Activated CD4-positive, alpha-beta T cell treated with anti-CD3 and anti-CD28 coated beads for 36 hours (primary cell): Measurements from ENCODE around the gene SOAT1. TPM values are rescaled to one million over a fixed set of nuclear protein-coding genes. Genes with fewer than 3 reads are reported as not detected.
A peak's percentile ranks its signal among the peaks of the same experiment; 100 is the strongest.

Source experiments
- ATAC-seq: fragments of 200-7000 bp; cut with Tn5 transposase; one replicate; pipeline ENCODE4 v1.10.0; 2021; ENCODE audit warnings: mild to moderate bottlenecking, moderate library complexity
- CTCF ChIA-PET: fragments of 350-600 bp; sonication (Branson Sonifier 250); formaldehyde crosslinking; loops from one replicate; lab custom pipeline; 2021; ENCODE audit warnings: antibody characterized with exemption; lab: Charles Lee
- POLR2A ChIA-PET: fragments of 350-600 bp; sonication (Branson Sonifier 250); formaldehyde crosslinking; loops from one replicate; lab custom pipeline; 2021; ENCODE audit warnings: antibody characterized with exemption, inconsistent platforms; lab: Charles Lee
- DNase-seq: peaks from one replicate; pipeline ENCODE4 v3.0.0-alpha.2; 2020
- H3K27ac Mint-ChIP-seq: one replicate; pipeline ENCODE4 v1.8.0; 2021; ENCODE audit warnings: mixed read lengths
- H3K27me3 Mint-ChIP-seq: one replicate; pipeline ENCODE4 v1.8.0; 2021; ENCODE audit warnings: mixed read lengths
- H3K36me3 Mint-ChIP-seq: one replicate; pipeline ENCODE4 v1.8.0; 2021; ENCODE audit warnings: low read depth, mixed read lengths
- H3K4me1 Mint-ChIP-seq: one replicate; pipeline ENCODE4 v1.8.0; 2021; ENCODE audit warnings: mixed read lengths
- H3K4me3 Mint-ChIP-seq: one replicate; pipeline ENCODE4 v1.8.0; 2021; ENCODE audit warnings: mild to moderate bottlenecking, moderate library complexity, mixed read lengths
- H3K9me3 Mint-ChIP-seq: one replicate; pipeline ENCODE4 v1.8.0; 2021; ENCODE audit warnings: low read depth, mixed read lengths
- intact Hi-C, 2 experiments: fragments of 100-400 bp; cut with DNase I in 1 of 2; cut with micrococcal nuclease in 1 of 2; formaldehyde crosslinking; loops; one replicate each; pipeline versions ENCODE4 v1.14.2 to v1.15.1; 2022 to 2024; cut with DNase I, micrococcal nuclease
- total RNA-seq, 2 experiments: library from RNA; stranded (reverse); gene quantifications; one replicate each; pipeline ENCODE4 v1.2.3, GENCODE V29; 2021

The SOAT1 gene
- total RNA-seq, 2 experiments from 2014 or later, result 49.8 to 52.0 TPM

DNA sequence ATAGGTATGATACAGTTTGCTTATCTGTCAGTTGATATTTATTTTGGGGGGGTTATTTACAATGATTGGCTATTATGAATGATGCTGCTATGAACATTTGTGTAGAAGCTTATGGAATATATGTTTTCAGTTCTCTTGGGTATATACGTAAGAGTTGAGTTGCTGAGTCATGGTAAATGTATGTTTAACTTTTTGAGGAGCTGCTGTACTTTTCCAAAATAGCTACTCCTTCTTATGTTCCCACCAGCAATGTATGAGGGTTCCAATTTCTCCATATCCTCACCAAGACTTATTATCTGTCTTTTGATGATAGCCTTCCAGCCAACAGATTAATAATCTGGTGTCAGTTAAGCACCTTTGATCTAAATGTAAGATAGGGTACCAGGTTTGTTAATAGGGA lies 11.9 kb downstream of the SOAT1 start:
- no peak for ATAC-seq

DNA sequence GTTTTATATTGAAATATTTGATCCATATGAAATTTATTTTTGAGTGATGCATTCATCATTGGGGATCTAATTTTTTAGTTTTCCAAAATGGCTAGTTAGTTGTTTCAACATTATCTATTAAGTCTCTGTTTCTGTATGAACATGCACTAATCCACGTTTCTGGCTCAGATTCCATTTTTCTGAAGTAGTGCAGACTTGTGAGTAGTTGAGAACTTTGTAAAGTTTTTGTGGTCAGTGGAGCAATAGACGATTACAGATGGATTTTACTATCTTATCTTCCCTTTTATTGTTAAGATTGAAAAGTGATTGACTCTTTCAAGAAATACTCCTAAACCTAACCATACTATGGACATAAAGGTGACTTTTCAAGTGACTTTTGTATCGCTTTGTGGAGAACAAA lies 16.7 kb downstream of the SOAT1 start:
- POLR2A ChIA-PET, result interaction anchor here (0.6 to 0.7 kb wide), 2 partner anchors 127 to 226 kb away, joined by 5 to 10 read pairs; no protein-coding TSS in a partner anchor
- CTCF ChIA-PET, result no interaction called here
- peak overlapping the region; percentile 59 for H3K27ac Mint-ChIP-seq

More for the DNA sequence above, 11.9 kb downstream of the SOAT1 start:
- no peak for DNase-seq
- Mint-ChIP-seq H3K27me3 (no peaks in the 10 kb centered on the region), H3K9me3 (no peaks in the 10 kb centered on the region), H3K4me1 (peaks cover 37% of the 10 kb centered on the region), H3K36me3 (peaks cover 51% of the 10 kb centered on the region), H3K27ac (no peak overlapping the region), H3K4me3 (no peak overlapping the region)
- intact Hi-C loops, result no loop called here
- CTCF ChIA-PET, result no interaction called here
- POLR2A ChIA-PET, result interaction anchor here (1.0 kb wide), 1 partner anchor 12 kb away, joined by 3 read pairs; no protein-coding TSS in a partner anchor

DNA sequence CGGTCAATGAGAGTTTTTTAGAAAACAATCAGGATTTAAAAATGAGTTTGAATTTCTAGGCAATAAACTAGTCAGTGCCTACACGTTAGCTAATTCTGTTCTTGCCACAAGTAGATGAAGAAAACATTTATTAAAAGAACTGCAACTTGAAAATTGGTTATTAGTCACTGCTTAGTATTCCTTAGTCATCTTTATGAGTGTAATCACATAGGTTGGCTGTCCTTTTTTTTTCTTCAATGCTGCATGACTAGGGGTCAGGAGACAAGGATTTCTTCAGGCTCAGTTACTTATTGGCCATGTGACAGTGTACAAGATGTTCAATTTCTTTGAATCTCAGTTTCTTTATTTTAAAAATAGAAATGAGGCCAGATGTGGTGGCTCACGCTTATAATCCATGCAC lies 17.1 kb downstream of the SOAT1 start:
- POLR2A ChIA-PET, result no interaction called here
- Mint-ChIP-seq H3K9me3 (no peaks in the 10 kb centered on the region), H3K4me1 (peaks cover 29% of the 10 kb centered on the region), H3K27ac (peak overlapping the region; percentile 59), H3K27me3 (no peaks in the 10 kb centered on the region), H3K4me3 (no peak overlapping the region), H3K36me3 (peaks cover 41% of the 10 kb centered on the region)
- intact Hi-C loops, result no loop called here
- ATAC-seq, result peak; percentile 73
- DNase-seq, result no peak
- CTCF ChIA-PET, result no interaction called here

More for the DNA sequence above, 16.7 kb downstream of the SOAT1 start:
- no peak for ATAC-seq
- intact Hi-C loops, result no loop called here
- H3K36me3 Mint-ChIP-seq, result peaks cover 42% of the 10 kb centered on the region
- H3K4me3 Mint-ChIP-seq, result no peak overlapping the region
- no peaks in the 10 kb centered on the region for H3K27me3 Mint-ChIP-seq
- no peak for DNase-seq
- H3K9me3 Mint-ChIP-seq, result no peaks in the 10 kb centered on the region
- H3K4me1 Mint-ChIP-seq, result peaks cover 31% of the 10 kb centered on the region

DNA sequence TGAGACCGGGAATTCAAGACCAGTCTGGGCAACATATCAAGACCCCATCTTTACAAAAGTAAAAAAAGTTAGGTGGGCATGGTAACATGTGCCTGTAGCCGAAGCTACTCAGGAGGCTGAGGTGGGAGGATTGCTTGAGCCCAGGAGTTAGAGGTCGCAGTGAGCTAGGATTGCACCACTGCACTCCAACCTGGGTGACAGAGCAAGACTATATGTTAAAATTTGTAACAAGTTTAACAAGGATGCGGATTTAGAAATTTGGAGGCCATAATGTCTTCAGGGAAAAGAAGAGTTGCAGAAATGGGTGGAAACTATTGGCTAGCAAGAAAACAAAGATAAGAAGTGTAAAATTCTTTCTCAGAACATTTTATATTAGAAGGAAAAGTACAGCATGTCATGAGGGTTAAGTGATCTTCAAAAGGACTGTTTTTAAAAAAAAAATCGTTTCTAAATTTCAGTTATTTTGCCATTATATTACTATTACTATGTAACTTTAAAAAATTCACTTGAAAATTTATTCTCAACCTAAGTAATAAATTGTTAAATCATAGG lies 17.6 kb downstream of the SOAT1 start:
- ChIA-PET POLR2A (no interaction called here), CTCF (no interaction called here)
- intact Hi-C loops, result no loop called here
- no peak for DNase-seq
- H3K27ac Mint-ChIP-seq, result no peak overlapping the region
- H3K4me1 Mint-ChIP-seq, result peaks cover 27% of the 10 kb centered on the region
- ATAC-seq, result no peak
- no peaks in the 10 kb centered on the region for H3K27me3 Mint-ChIP-seq
- no peak overlapping the region for H3K4me3 Mint-ChIP-seq
- no peaks in the 10 kb centered on the region for H3K9me3 Mint-ChIP-seq
- peaks cover 40% of the 10 kb centered on the region for H3K36me3 Mint-ChIP-seq

DNA sequence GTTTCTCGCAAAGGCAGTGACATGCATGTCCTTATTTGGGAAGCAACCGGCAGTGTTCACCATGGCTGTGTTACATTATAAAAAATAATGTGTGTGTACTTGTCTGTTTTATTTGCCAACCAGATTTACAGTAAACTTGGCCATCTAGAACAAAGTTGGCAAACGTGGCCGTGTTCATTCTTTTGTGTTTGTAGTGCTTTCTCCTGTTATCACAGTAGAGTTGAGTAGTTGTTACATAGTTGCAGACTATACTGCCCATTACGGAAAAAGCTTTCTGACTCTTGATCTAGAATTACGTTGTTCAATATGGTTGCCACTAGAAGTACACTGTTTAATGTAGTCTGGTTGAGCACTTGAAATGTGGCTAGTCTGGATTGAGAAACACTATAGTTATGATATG lies 19.4 kb downstream of the SOAT1 start:
- H3K4me1 Mint-ChIP-seq, result peaks cover 33% of the 10 kb centered on the region
- H3K36me3 Mint-ChIP-seq, result peaks cover 30% of the 10 kb centered on the region
- no peaks in the 10 kb centered on the region for H3K27me3 Mint-ChIP-seq
- CTCF ChIA-PET, result no interaction called here
- ATAC-seq (no peak), DNase-seq (no peak)
- H3K27ac Mint-ChIP-seq, result no peak overlapping the region
- intact Hi-C loops, result no loop called here
- POLR2A ChIA-PET, result no interaction called here
- no peak overlapping the region for H3K4me3 Mint-ChIP-seq
- H3K9me3 Mint-ChIP-seq, result no peaks in the 10 kb centered on the region

DNA sequence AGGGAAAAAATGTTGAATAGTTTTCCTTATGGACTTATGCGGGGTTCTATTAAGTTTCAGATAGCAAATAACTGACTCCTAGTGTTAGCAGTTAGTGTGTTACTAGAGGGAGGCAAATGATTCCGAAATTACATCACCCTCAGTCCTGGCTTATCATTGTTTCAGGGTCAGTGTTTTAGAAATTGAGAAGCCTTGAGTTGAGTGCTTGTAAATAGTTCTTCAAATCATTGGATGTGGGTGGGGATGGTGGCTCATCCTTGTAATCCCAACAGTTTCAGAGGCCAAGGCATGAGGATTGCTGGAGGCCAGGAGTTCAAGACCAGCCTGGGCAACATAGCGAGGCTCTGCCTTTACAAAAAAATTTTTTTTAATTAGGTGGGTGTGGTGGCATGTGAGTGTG lies 21.3 kb downstream of the SOAT1 start:
- H3K27me3 Mint-ChIP-seq, result no peaks in the 10 kb centered on the region
- H3K9me3 Mint-ChIP-seq, result no peaks in the 10 kb centered on the region
- ATAC-seq, result no peak
- H3K4me3 Mint-ChIP-seq, result no peak overlapping the region
- H3K27ac Mint-ChIP-seq, result no peak overlapping the region
- intact Hi-C loops, result no loop called here
- peaks cover 43% of the 10 kb centered on the region for H3K4me1 Mint-ChIP-seq
- ChIA-PET CTCF (no interaction called here), POLR2A (no interaction called here)
- no peak for DNase-seq
- peaks cover 37% of the 10 kb centered on the region for H3K36me3 Mint-ChIP-seq

DNA sequence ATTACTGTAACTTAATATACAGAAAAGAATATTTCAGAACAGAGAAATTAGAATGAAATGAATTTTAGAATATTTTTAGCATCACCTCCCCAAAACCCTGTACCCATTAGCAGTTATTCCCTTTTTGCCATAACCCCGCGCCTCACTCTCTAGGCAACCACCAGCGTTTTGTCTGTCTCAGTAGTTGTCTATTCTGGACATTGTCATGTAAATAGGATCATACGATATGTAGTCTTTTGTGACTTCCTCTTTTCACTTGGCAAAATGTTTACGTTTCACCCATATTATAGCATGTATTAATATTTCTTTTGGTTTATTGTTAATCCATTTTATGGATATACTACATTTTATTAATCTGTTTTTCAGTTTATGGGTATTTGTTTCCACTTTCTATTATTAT lies 24.9 kb downstream of the SOAT1 start:
- POLR2A ChIA-PET, result no interaction called here
- CTCF ChIA-PET, result no interaction called here
- Mint-ChIP-seq H3K36me3 (peaks cover 36% of the 10 kb centered on the region), H3K9me3 (peaks cover 3% of the 10 kb centered on the region), H3K4me3 (no peak overlapping the region), H3K4me1 (peaks cover 32% of the 10 kb centered on the region), H3K27me3 (no peaks in the 10 kb centered on the region), H3K27ac (no peak overlapping the region)
- no peak for ATAC-seq
- intact Hi-C loops, result no loop called here
- no peak for DNase-seq

DNA sequence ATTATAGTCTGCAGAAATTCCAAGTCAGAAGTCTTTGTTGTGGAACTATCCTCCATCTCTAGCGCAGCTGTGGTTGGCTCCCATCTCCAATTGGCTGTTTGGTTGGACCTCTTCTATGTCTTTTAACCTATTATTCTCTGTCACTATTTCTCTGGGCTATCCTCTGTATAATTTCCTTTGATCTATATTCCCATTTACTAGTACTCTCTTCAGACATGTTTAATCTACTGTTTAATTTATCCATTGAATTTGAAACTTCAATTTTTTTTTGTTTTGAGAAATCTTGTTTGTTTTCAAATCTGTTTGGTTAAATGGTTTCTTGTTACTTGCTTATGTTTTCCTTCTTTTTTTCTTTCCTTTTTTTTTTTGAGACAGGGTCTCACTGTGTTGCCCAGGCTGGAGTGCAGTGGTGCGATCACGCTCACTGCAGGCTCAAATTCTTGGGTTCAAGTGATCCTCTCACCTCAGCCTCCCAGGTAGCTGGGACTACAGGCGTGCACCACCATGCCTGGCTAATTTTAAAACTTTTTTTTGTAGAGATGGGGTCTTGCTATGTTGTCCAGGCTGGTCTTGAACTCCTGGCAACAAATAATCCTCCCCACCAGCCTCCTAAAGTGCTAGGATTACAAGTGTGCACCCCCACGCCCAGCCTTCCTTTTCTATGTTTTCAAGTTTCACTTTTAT lies 28.1 kb downstream of the SOAT1 start:
- ATAC-seq (no peak), DNase-seq (no peak)
- POLR2A ChIA-PET, result no interaction called here
- Mint-ChIP-seq H3K4me3 (no peak overlapping the region), H3K9me3 (peaks cover 3% of the 10 kb centered on the region), H3K27me3 (no peaks in the 10 kb centered on the region), H3K4me1 (peaks cover 30% of the 10 kb centered on the region), H3K36me3 (peaks cover 51% of the 10 kb centered on the region), H3K27ac (no peak overlapping the region)
- intact Hi-C loops, result no loop called here
- CTCF ChIA-PET, result no interaction called here

DNA sequence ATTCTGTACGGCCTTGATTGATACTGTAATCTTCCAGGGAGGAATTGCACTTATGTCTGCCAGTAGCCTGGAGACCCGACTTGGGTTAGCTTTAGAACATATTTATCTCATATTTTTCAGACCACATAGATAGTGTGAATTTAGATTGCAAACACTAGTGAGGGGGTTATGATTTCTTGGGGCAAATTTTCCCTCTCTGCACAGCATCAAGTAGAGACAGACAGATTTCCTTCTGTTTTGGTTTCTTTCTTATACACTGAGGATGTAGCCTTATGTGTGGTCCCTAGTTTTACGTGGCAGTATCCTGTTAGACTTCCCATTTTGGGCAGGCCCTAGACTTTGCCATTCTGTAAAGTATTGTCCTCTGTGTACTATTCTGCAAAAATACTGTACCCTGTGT lies 29.0 kb downstream of the SOAT1 start:
- Mint-ChIP-seq H3K4me3 (no peak overlapping the region), H3K27ac (no peak overlapping the region), H3K27me3 (no peaks in the 10 kb centered on the region), H3K36me3 (peaks cover 51% of the 10 kb centered on the region), H3K9me3 (peaks cover 3% of the 10 kb centered on the region), H3K4me1 (peaks cover 28% of the 10 kb centered on the region)
- DNase-seq (no peak), ATAC-seq (no peak)
- POLR2A ChIA-PET, result no interaction called here
- intact Hi-C loops, result no loop called here
- CTCF ChIA-PET, result no interaction called here

DNA sequence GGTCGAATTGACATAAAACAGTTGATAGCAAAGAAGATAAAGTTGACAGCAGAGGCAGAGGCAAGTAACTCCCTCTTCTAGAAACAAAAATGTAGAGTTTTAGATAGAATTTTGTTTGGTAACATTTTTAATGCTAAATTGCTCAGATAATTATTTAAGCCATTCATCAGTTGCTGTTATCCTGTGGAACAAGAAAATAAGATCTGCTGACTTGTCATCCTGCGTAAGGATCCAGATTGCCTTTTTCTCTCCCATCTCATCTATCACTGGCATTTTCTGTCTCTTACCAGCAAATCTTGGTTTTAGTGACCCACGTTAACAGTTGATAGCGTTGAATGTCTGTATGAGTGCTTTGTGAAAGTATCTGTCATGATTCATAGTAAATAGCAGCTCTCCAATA lies 29.8 kb downstream of the SOAT1 start:
- peak overlapping the region; percentile 40 for H3K27ac Mint-ChIP-seq
- H3K4me1 Mint-ChIP-seq, result peaks cover 19% of the 10 kb centered on the region
- DNase-seq, result no peak
- peaks cover 3% of the 10 kb centered on the region for H3K9me3 Mint-ChIP-seq
- intact Hi-C loops, result no loop called here
- POLR2A ChIA-PET, result no interaction called here
- no peak overlapping the region for H3K4me3 Mint-ChIP-seq
- no peaks in the 10 kb centered on the region for H3K27me3 Mint-ChIP-seq
- CTCF ChIA-PET, result no interaction called here
- ATAC-seq, result no peak
- H3K36me3 Mint-ChIP-seq, result peaks cover 50% of the 10 kb centered on the region

DNA sequence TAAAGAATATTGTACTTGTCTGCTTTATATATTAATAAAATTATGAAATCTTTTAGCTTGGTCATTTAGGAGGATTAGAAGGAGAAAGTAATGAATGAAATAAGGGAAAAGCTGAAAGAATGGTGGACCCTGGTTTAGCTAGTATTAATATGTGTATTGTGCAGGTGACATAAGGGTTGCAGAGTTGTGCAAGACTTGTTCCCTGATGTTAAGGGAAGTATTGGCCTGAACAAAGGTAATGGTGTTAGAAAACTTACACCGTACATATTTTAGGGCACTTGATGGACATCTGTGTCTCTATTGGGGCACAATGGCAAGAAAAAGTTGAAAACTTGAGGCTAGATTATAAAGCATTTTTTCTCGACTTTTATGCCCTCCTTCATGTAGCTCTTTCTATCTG lies 32.2 kb downstream of the SOAT1 start:
- ChIA-PET POLR2A (no interaction called here), CTCF (interaction anchor here (1.8 kb wide), 1 partner anchor 205 kb away, joined by 6 read pairs; no protein-coding TSS in a partner anchor)
- no peak overlapping the region for H3K4me3 Mint-ChIP-seq
- ATAC-seq (no peak), DNase-seq (no peak)
- peaks cover 51% of the 10 kb centered on the region for H3K36me3 Mint-ChIP-seq
- peaks cover 3% of the 10 kb centered on the region for H3K9me3 Mint-ChIP-seq
- intact Hi-C loops, result no loop called here
- H3K27ac Mint-ChIP-seq, result no peak overlapping the region
- H3K4me1 Mint-ChIP-seq, result peaks cover 16% of the 10 kb centered on the region
- no peaks in the 10 kb centered on the region for H3K27me3 Mint-ChIP-seq

DNA sequence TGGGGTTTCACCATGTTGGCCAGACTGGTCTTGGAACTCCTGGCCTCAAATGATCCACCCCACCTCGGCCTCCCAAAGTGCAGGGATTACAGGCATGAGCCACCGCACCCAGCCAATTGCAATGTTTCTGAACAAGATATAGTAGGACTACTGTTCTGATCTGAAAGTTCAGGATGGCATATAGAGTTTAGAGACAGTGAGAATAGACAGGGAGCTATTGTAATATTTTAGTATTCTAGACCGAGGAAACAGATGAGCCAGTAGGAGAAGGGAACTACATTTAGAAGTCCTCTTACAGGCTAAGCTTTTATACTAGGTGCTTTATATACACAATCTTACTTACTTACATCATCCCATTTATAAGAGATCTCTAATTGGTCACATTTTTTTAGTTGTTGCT lies 33.1 kb downstream of the SOAT1 start:
- CTCF ChIA-PET, result interaction anchor here (1.8 kb wide), 1 partner anchor 206 kb away, joined by 6 read pairs; no protein-coding TSS in a partner anchor
- H3K4me3 Mint-ChIP-seq, result no peak overlapping the region
- peaks cover 45% of the 10 kb centered on the region for H3K36me3 Mint-ChIP-seq
- H3K4me1 Mint-ChIP-seq, result peaks cover 12% of the 10 kb centered on the region
- intact Hi-C loops, result no loop called here
- no peak overlapping the region for H3K27ac Mint-ChIP-seq
- no peaks in the 10 kb centered on the region for H3K27me3 Mint-ChIP-seq
- ATAC-seq (no peak), DNase-seq (no peak)
- no peaks in the 10 kb centered on the region for H3K9me3 Mint-ChIP-seq
- POLR2A ChIA-PET, result no interaction called here
